H1 (cell line): ENCODE data around the gene LPAR4. TPM values are rescaled to one million over a fixed set of nuclear protein-coding genes. Genes with fewer than 3 reads are reported as not detected.

Experiments
- CTCF ChIA-PET: fragments of 300-600 bp; sonication (Branson Sonifier 250); formaldehyde crosslinking; loops from one replicate; lab custom pipeline; 2021; ENCODE audit not compliant: partially characterized antibody; lab: Charles Lee
- POLR2A ChIA-PET: fragments of 300-600 bp; sonication (Branson Sonifier 250); formaldehyde crosslinking; loops from one replicate; lab custom pipeline; 2021; ENCODE audit warnings: inconsistent platforms; ENCODE audit not compliant: partially characterized antibody; lab: Charles Lee
- DNase-seq, 2 experiments: peaks; one replicate each; pipeline versions ENCODE4 v3.0.0 to v3.0.0-alpha.2; 2010 to 2022; ENCODE audit warnings: low spot score in 2 of 2, low read depth in 1 of 2, mixed read lengths in 1 of 2
- FAIRE-seq: peaks from 2 replicates; lab custom pipeline; 2011; peaks lifted over from hg19 to GRCh38; lab: Jason Lieb, UNC
- H2AFZ ChIP-seq: 2 replicates; pipeline ENCODE4 v1.8.1; 2012; ENCODE audit warnings: low read length, inconsistent platforms
- H2AK5ac ChIP-seq: 2 replicates; pipeline ENCODE4 v1.6.1; 2013; ENCODE audit warnings: low read depth, low read length
- H2BK120ac ChIP-seq: replicated peaks from 2 replicates; pipeline ENCODE3; 2013; ENCODE audit warnings: low read depth, low read length, inconsistent platforms
- H2BK12ac ChIP-seq: 2 replicates; pipeline ENCODE4 v1.6.1; 2013; ENCODE audit warnings: low read depth, low read length
- H2BK15ac ChIP-seq: 2 replicates; pipeline ENCODE4 v1.6.1; 2013; ENCODE audit warnings: low read length
- H2BK20ac ChIP-seq: 2 replicates; pipeline ENCODE4 v1.6.1; 2013; ENCODE audit warnings: low read length
- H2BK5ac ChIP-seq: 2 replicates; pipeline ENCODE4 v1.6.1; 2013; ENCODE audit warnings: low read depth, low read length
- H3K14ac ChIP-seq: 2 replicates; pipeline ENCODE4 v1.6.1; 2013; ENCODE audit warnings: inconsistent platforms; ENCODE audit not compliant: insufficient read length
- H3K18ac ChIP-seq: 2 replicates; pipeline ENCODE4 v1.6.1; 2013; ENCODE audit warnings: low read length; ENCODE audit errors: extremely low read depth
- H3K23ac ChIP-seq: 2 replicates; pipeline ENCODE4 v1.6.1; 2013; ENCODE audit warnings: inconsistent platforms; ENCODE audit not compliant: insufficient read length
- H3K23me2 ChIP-seq: 2 replicates; pipeline ENCODE4 v1.6.1; 2013; ENCODE audit warnings: low read depth, low read length
- H3K27ac ChIP-seq: 2 replicates; pipeline ENCODE4 v1.6.1; 2011; ENCODE audit warnings: low read depth, low read length, inconsistent platforms
- H3K27me3 ChIP-seq, 4 experiments: replicated peaks in 1 of 4; 1 replicate in 1 of 4; 2 replicates in 3 of 4; pipeline versions ENCODE4 v1.6.1 to v1.8.1; 2011 to 2013; ENCODE audit warnings: low read length in 3 of 4, mild to moderate bottlenecking in 3 of 4, inconsistent platforms in 2 of 4, mixed read lengths in 2 of 4, moderate library complexity in 1 of 4; ENCODE audit not compliant: control insufficient read depth in 3 of 4, insufficient read depth in 3 of 4; ENCODE audit errors: extremely low read depth in 1 of 4
- H3K36me3 ChIP-seq, 4 experiments: 2 replicates each; pipeline versions ENCODE4 v1.6.1 to v1.8.1; 2011 to 2013; ENCODE audit warnings: mild to moderate bottlenecking in 4 of 4, low read length in 3 of 4, moderate library complexity in 2 of 4, control low read depth in 1 of 4, inconsistent platforms in 1 of 4; ENCODE audit not compliant: insufficient read depth in 4 of 4, control insufficient read depth in 2 of 4
- H3K4ac ChIP-seq: replicated peaks from 2 replicates; pipeline ENCODE3; 2013; ENCODE audit warnings: low read length, low read depth, mixed read lengths, inconsistent platforms; ENCODE audit not compliant: insufficient read length
- H3K4me1 ChIP-seq, 4 experiments: replicated peaks in 1 of 4; 1 replicate in 1 of 4; 2 replicates in 3 of 4; pipeline versions ENCODE4 v1.6.1 to v1.8.1; 2011 to 2013; ENCODE audit warnings: low read length in 3 of 4, inconsistent platforms in 2 of 4, mixed read lengths in 1 of 4; ENCODE audit not compliant: insufficient read depth in 4 of 4, control insufficient read depth in 3 of 4
- H3K4me2 ChIP-seq, 2 experiments: 2 replicates each; pipeline versions ENCODE4 v1.6.1 to v1.8.1; 2011 to 2013; ENCODE audit warnings: low read depth in 2 of 2, low read length in 2 of 2, control low read depth in 1 of 2, inconsistent platforms in 1 of 2, mild to moderate bottlenecking in 1 of 2; ENCODE audit not compliant: insufficient read depth in 1 of 2
- H3K4me3 ChIP-seq, 4 experiments: fragments of 200-600, 300-600 bp in 1 of 4; sonication (generic), shearing (Covaris generic), sonication (Bioruptor Twin) in 1 of 4; 2 replicates each; pipeline versions ENCODE4 v1.5.1 to v1.8.1; 2011 to 2016; ENCODE audit warnings: low read length in 4 of 4, low read depth in 3 of 4, control low read depth in 2 of 4, inconsistent platforms in 2 of 4, mild to moderate bottlenecking in 2 of 4, mixed read lengths in 1 of 4, moderate library complexity in 1 of 4; ENCODE audit not compliant: insufficient read depth in 2 of 4; ENCODE audit errors: extremely low read depth in 1 of 4
- H3K56ac ChIP-seq: replicated peaks from 2 replicates; pipeline ENCODE3; 2013; ENCODE audit warnings: low read depth, mild to moderate bottlenecking, mixed read lengths, low read length, inconsistent platforms; ENCODE audit not compliant: insufficient read length
- H3K79me1 ChIP-seq: 2 replicates; pipeline ENCODE4 v1.6.1; 2013; ENCODE audit warnings: low read depth, low read length, control low read depth
- H3K79me2 ChIP-seq, 2 experiments: 2 replicates each; pipeline versions ENCODE4 v1.6.1 to v1.8.1; 2012 to 2013; ENCODE audit warnings: low read length in 2 of 2, mild to moderate bottlenecking in 2 of 2, inconsistent platforms in 1 of 2; ENCODE audit not compliant: insufficient read depth in 2 of 2, control insufficient read depth in 1 of 2
- H3K9ac ChIP-seq, 4 experiments: replicated peaks in 1 of 4; 1 replicate in 1 of 4; 2 replicates in 3 of 4; pipeline versions ENCODE4 v1.6.1 to v1.8.1; 2011 to 2013; ENCODE audit warnings: low read depth in 3 of 4, low read length in 3 of 4, control low read depth in 2 of 4, mild to moderate bottlenecking in 2 of 4, moderate library complexity in 2 of 4, inconsistent platforms in 1 of 4; ENCODE audit errors: extremely low read depth in 1 of 4
- H3K9me3 ChIP-seq, 2 experiments: 2 replicates each; pipeline versions ENCODE4 v1.6.1 to v1.8.1; 2012 to 2013; ENCODE audit warnings: mild to moderate bottlenecking in 2 of 2, moderate library complexity in 2 of 2, control low read depth in 1 of 2, inconsistent platforms in 1 of 2, low read depth in 1 of 2, low read length in 1 of 2, mixed read lengths in 1 of 2; ENCODE audit not compliant: insufficient read depth in 2 of 2
- H4K20me1 ChIP-seq, 2 experiments: replicated peaks in 1 of 2; 2 replicates each; pipeline versions ENCODE3 to v1.8.1; 2011 to 2013; ENCODE audit warnings: inconsistent platforms in 2 of 2, low read length in 2 of 2, mild to moderate bottlenecking in 1 of 2; ENCODE audit not compliant: insufficient read depth in 2 of 2, control insufficient read depth in 1 of 2
- H4K5ac ChIP-seq: 2 replicates; pipeline ENCODE4 v1.6.1; 2013; ENCODE audit warnings: low read length, low read depth, mixed read lengths, inconsistent platforms; ENCODE audit not compliant: insufficient read length
- H4K8ac ChIP-seq: 2 replicates; pipeline ENCODE4 v1.8.0; 2013; ENCODE audit warnings: mild to moderate bottlenecking, moderate library complexity, low read length, inconsistent platforms; ENCODE audit not compliant: insufficient read depth; ENCODE audit errors: extremely low read depth
- H4K91ac ChIP-seq: replicated peaks from 2 replicates; pipeline ENCODE3; 2013; ENCODE audit warnings: low read length, mixed read lengths, inconsistent platforms; ENCODE audit not compliant: insufficient read length
- ASH2L ChIP-seq: fragments of 200-600, 300-600 bp; sonication (generic); IDR thresholded peaks from one replicate; pipeline ENCODE4 v1.7.1; 2017; ENCODE audit warnings: low read length
- BACH1 ChIP-seq: IDR thresholded peaks from 2 replicates; pipeline ENCODE4 v1.6.1; 2012; ENCODE audit warnings: low read length, improper control_type of control experiment
- BCL11A ChIP-seq, 2 experiments: IDR thresholded peaks; one replicate each; pipeline ENCODE4 v1.6.1; 2011; ENCODE audit warnings: low read depth in 2 of 2, low read length in 2 of 2, mild to moderate bottlenecking in 2 of 2
- CTCF ChIP-seq, 3 experiments: IDR thresholded peaks; 1 replicate in 2 of 3; 2 replicates in 1 of 3; pipeline versions ENCODE4 v1.5.1 to v1.6.1; 2011; ENCODE audit warnings: low read length in 3 of 3, mild to moderate bottlenecking in 3 of 3, inconsistent platforms in 2 of 3, low read depth in 1 of 3, moderate library complexity in 1 of 3; ENCODE audit not compliant: insufficient read depth in 1 of 3; ENCODE audit errors: control extremely low read depth in 1 of 3
- FOSL1 ChIP-seq: IDR thresholded peaks from 2 replicates; pipeline ENCODE4 v1.6.1; 2011; ENCODE audit warnings: mild to moderate bottlenecking, low read depth, low read length, moderate library complexity; ENCODE audit not compliant: insufficient read depth
- GTF2F1 ChIP-seq: IDR thresholded peaks from 2 replicates; pipeline ENCODE4 v1.6.1; 2012; ENCODE audit warnings: low read depth, low read length, improper control_type of control experiment, borderline replicate concordance
- RAD21 ChIP-seq, 2 experiments: IDR thresholded peaks in 1 of 2; conservative IDR thresholded peaks in 1 of 2; 2 replicates each; pipeline ENCODE4 v1.6.1; 2011; ENCODE audit warnings: low read depth in 2 of 2, low read length in 2 of 2, improper control_type of control experiment in 1 of 2, inconsistent platforms in 1 of 2, mild to moderate bottlenecking in 1 of 2, moderate library complexity in 1 of 2
- RFX5 ChIP-seq: IDR thresholded peaks from 2 replicates; pipeline ENCODE4 v1.6.1; 2011; ENCODE audit warnings: low read depth, low read length, improper control_type of control experiment, borderline replicate concordance
- TCF12 ChIP-seq: IDR thresholded peaks from 2 replicates; pipeline ENCODE4 v1.6.1; 2011; ENCODE audit warnings: low read depth, mild to moderate bottlenecking, low read length
- WGBS, 2 experiments: shearing (Covaris generic) in 1 of 2; methylation state at CpG; one replicate each; pipeline versions ENCODE4 v1.1.6 to v1.1.7; 2013 to 2015; ENCODE audit warnings: low lambda C conversion rate in 2 of 2, mixed read lengths in 2 of 2, inconsistent platforms in 1 of 2, low coverage in 1 of 2, missing lambda C conversion rate in 1 of 2; ENCODE audit not compliant: insufficient replicate concordance in 2 of 2, insufficient coverage in 1 of 2, insufficient read length in 1 of 2; ENCODE audit errors: extremely low coverage in 1 of 2, missing lambda C conversion rate in 1 of 2; 5-methylcytosine and 5-hydroxymethylcytosine counted together
- polyA plus RNA-seq, 7 experiments: library from polyadenylated mRNA; depleted of rRNA in 3 of 7; stranded (reverse) in 5 of 7; unstranded in 2 of 7; fragments of >200 nt in 5 of 7; fragments of 200-250 nt in 2 of 7; gene quantifications; 1 replicate in 5 of 7; 2 replicates in 1 of 7; 4 replicates in 1 of 7; pipeline versions ENCODE4 v1.2.1 to v1.2.3, GENCODE V29; 2011 to 2013; ENCODE audit warnings: missing spikeins in 2 of 7, mixed read lengths in 2 of 7
- total RNA-seq: library from RNA; stranded (reverse); fragmentation: NEBNext Ultra II Directional; extraction: Animal tissue kit (Norgen Biotek cat#: 25700); gene quantifications from 2 replicates; pipeline ENCODE4 v1.2.1, GENCODE V29; 2021

The LPAR4 gene
- total and polyA plus RNA-seq, 2 of the 8 experiments (the other 6 are each of a cell fraction or from before 2014, with no cell fraction given): 7.6 to 16.3 TPM

DNA sequence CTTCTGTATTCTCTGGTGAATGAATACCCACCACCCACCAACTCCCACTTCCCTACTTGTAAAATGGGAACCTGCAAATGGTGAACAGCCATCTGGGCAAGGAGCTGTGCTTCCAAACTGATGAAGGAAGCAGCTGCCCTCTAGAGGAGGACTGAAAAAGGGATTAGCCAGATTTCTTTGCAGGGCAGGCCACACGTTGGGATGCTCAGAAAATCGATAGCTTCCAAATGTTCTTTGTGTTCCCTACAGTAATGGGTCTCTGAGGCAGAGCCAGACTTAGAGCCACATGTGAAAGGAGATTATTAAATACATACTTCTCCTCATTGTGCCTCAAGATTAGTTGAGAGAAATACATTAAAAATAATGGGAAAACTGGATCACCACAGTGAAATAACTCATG is 39.3 kb upstream of the LPAR4 start:
- FAIRE-seq: peak; percentile 95
- Histone ChIP-seq H3K27ac (no peak overlapping the region), H2BK15ac (no peak overlapping the region), H3K9ac (no peak overlapping the region), H3K36me3 (no peaks in the 10 kb centered on the region), H3K4me2 (no peak overlapping the region), H2AK5ac (no peak overlapping the region), H3K18ac (no peak overlapping the region), H3K4ac (no peak overlapping the region), H3K4me1 (no peaks in the 10 kb centered on the region; a peak in 1 of 7 replicates), H4K5ac (no peak overlapping the region), H4K91ac (no peak overlapping the region), H3K4me3 (no peak overlapping the region), H3K23ac (no peak overlapping the region), H3K9me3 (no peaks in the 10 kb centered on the region), H3K79me1 (no peaks in the 10 kb centered on the region), H3K14ac (no peak overlapping the region), H3K23me2 (no peaks in the 10 kb centered on the region), H2BK5ac (no peak overlapping the region), H3K56ac (no peak overlapping the region), H2BK20ac (no peak overlapping the region), H3K79me2 (no peaks in the 10 kb centered on the region), H4K20me1 (no peaks in the 10 kb centered on the region), H2BK120ac (no peak overlapping the region), H2AFZ (no peak overlapping the region; the same call in 1 of the 2 replicates), H4K8ac (no peak overlapping the region), H2BK12ac (no peak overlapping the region), H3K27me3 (no peaks in the 10 kb centered on the region)
- POLR2A ChIA-PET: interaction anchor here (0.6 kb wide), 1 partner anchor 329 kb away, joined by 8 read pairs; no protein-coding TSS in a partner anchor
- CTCF ChIA-PET: interaction anchor here (1.1 to 2.2 kb wide), 4 partner anchors 20 to 112 kb away, joined by 3 to 13 read pairs (median 6); no protein-coding TSS in a partner anchor
- WGBS, 2 experiments: 66% methylated on average over 2 of the region's 2 CpGs; no CpG with 5 or more reads in 1 of the 2 experiments
- peak; percentile 5 to 41 for DNase-seq
- TF ChIP-seq CTCF (IDR thresholded peaks at IDR 0.05; ENCODE audit: control extremely low read depth in 1 of 3, insufficient read depth in 1 of 3, low read depth in 1 of 3, low read length in 3 of 3) (peak; percentile 31 to 58 (median 39)), TCF12 (no peak), BACH1 (no peak), BCL11A (IDR thresholded peaks at IDR 0.05; ENCODE audit: low read depth in 2 of 2, low read length in 2 of 2) (no peak), RAD21 (IDR thresholded peaks at IDR 0.05 in 1 of 2, conservative IDR thresholded peaks at IDR 0.05 in 1 of 2; ENCODE audit: low read depth in 2 of 2, low read length in 2 of 2) (peak; percentile 56 to 69), ASH2L (no peak), RFX5 (no peak), FOSL1 (no peak), GTF2F1 (no peak)
